BJ (cell line): ENCODE data around the gene HEBP1. TPM values are rescaled to one million over a fixed set of nuclear protein-coding genes. Genes with fewer than 3 reads are reported as not detected.

ENCODE experiments used
- CTCF ChIA-PET: fragments of 350-600 bp; formaldehyde crosslinking; extraction: SDS; loops from one replicate; lab custom pipeline; 2021; ENCODE audit warnings: antibody characterized with exemption, inconsistent platforms; lab: Yijun Ruan, JAX
- POLR2A ChIA-PET: fragments of 300-600 bp; sonication (Branson Sonifier 250); formaldehyde crosslinking; extraction: SDS; loops from one replicate; lab custom pipeline; 2021; ENCODE audit warnings: antibody characterized with exemption; lab: Charles Lee
- DNase-seq: peaks from one replicate; pipeline ENCODE4 v3.0.0-alpha.2; 2011; ENCODE audit warnings: low read depth
- H3K27me3 ChIP-seq: 2 replicates; pipeline ENCODE4 v1.6.0; 2011; ENCODE audit warnings: low read length; ENCODE audit not compliant: control insufficient read depth, insufficient read depth
- H3K36me3 ChIP-seq: 2 replicates; pipeline ENCODE4 v1.5.1; 2011; ENCODE audit warnings: low read length; ENCODE audit not compliant: control insufficient read depth, insufficient read depth
- H3K4me3 ChIP-seq: 2 replicates; pipeline ENCODE4 v1.5.1; 2011; ENCODE audit warnings: low read depth, mild to moderate bottlenecking, control low read depth, low read length
- CTCF ChIP-seq: IDR thresholded peaks from 2 replicates; pipeline ENCODE4 v1.5.1; 2011; ENCODE audit warnings: low read depth, mild to moderate bottlenecking, control low read depth, inconsistent platforms, low read length, moderate library complexity; ENCODE audit not compliant: insufficient read depth
- polyA plus RNA-seq: library from polyadenylated mRNA; depleted of rRNA; stranded (reverse); fragments of >200 nt; gene quantifications from 2 replicates; pipeline ENCODE4 v1.2.3, GENCODE V29; 2011

Gene HEBP1
- polyA plus RNA-seq, 1 experiment = 41.9 TPM

- Histone ChIP-seq H3K27me3 (no peaks in the 10 kb centered on the region), H3K4me3 (no peak overlapping the region), H3K36me3 (peaks cover 3% of the 10 kb centered on the region)
- CTCF ChIA-PET = interaction anchor here (0.9 to 2.7 kb wide), 5 partner anchors 8 to 185 kb away, joined by 3 to 22 read pairs (median 5); no protein-coding TSS in a partner anchor
- POLR2A ChIA-PET = no interaction called here
- no peak for DNase-seq
- no peak for TF ChIP-seq CTCF
These were observed 25.9 kb downstream of the HEBP1 start for GRCh38 chr12:12974211-12974610.

DNA sequence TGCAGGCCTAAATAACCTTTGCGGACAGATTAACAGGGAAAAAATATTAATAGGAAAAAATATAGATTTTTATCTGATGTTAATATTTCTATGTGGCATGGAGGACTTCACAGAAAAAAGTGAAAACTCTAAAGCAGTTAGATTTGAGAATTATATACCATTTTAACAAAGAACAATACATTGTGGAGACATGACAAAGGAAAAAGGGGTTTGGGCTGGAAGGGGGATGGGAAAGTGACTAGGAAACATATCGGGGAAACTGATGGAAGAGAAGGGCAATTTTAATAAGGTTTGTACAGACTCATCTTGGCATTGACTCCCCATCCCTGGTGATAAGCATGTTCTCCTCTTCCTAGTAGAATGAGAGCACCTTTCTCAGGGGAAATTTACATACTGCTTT is 27.0 kb downstream of the HEBP1 start:
- no peak for TF ChIP-seq CTCF
- CTCF ChIA-PET = no interaction called here
- POLR2A ChIA-PET = no interaction called here
- H3K27me3 ChIP-seq = no peaks in the 10 kb centered on the region
- DNase-seq = no peak
- H3K4me3 ChIP-seq = no peak overlapping the region
- H3K36me3 ChIP-seq = peaks cover 3% of the 10 kb centered on the region

DNA sequence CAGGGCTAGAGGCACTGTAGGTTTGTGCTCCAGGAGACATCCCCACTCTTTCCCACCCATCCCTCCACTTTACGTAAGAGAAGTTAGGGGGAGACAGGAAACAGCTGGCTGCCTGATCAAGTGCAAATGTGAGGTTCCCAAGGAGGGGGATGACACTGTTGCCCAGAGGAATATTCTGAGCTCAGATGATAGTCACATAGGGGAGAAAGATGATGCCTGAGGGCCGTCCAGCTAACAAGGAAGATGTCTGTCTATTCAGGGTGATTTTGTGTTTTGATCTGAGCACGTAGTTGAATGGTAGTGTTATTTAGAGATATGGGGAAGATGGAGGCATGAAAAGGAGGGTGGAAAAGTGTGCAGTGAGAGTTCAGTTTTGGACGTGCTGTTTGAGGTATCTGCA is 34.2 kb downstream of the HEBP1 start:
- POLR2A ChIA-PET = no interaction called here
- H3K27me3 ChIP-seq = no peaks in the 10 kb centered on the region
- DNase-seq = no peak
- H3K36me3 ChIP-seq = no peaks in the 10 kb centered on the region; the same call in 1 of the 2 replicates
- TF ChIP-seq CTCF = no peak
- no peak overlapping the region for H3K4me3 ChIP-seq
- CTCF ChIA-PET = interaction anchor here (1.5 kb wide), 1 partner anchor 9 kb away, joined by 4 read pairs; no protein-coding TSS in a partner anchor

- ChIA-PET CTCF (interaction anchor here (1.6 kb wide), 2 partner anchors 9 to 11 kb away, joined by 3 to 7 read pairs; no protein-coding TSS in a partner anchor), POLR2A (no interaction called here)
- DNase-seq = no peak
- H3K4me3 ChIP-seq = no peak overlapping the region
- no peaks in the 10 kb centered on the region for H3K27me3 ChIP-seq
- no peak for TF ChIP-seq CTCF
- H3K36me3 ChIP-seq = no peaks in the 10 kb centered on the region; the same call in 1 of the 2 replicates
These were observed 35.8 kb downstream of the HEBP1 start for GRCh38 chr12:12964255-12964654.

DNA sequence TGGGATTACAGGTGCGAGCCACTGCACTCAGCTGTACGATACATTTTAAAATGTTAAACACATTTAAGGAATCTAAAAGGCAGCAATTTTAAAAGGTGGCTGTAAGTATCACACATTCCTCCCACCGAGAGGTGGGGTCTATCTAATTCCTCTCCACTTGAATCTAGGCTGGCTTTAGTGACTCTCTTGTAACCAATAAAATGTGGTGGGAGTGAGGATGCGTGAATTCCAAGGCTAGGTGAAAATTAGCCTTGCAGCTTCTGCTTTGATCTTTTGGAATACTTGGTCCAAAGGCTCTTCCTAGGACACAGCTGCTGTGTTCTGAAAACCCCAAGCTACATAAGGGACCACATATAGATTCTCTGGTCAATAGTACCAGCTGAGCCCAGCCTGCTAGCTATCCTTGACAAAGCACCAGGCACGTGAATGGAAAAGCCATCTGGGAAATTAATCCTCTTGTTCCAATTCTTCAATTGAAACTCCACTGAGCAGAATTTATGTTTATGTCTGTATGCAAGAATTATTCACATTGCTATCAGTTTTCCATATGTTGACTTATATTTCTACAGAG is 39.3 kb downstream of the HEBP1 start:
- H3K36me3 ChIP-seq = no peaks in the 10 kb centered on the region
- H3K4me3 ChIP-seq = no peak overlapping the region
- TF ChIP-seq CTCF = no peak
- ChIA-PET CTCF (no interaction called here), POLR2A (no interaction called here)
- no peaks in the 10 kb centered on the region for H3K27me3 ChIP-seq
- DNase-seq = no peak
